ENCODE results near the gene RCC1.
"Not testable (repeated sequence)": the region's sequence is repeated elsewhere in the genome, so short reads cannot be mapped to it uniquely, and the experiment has no call there.

Gene RCC1

DNA sequence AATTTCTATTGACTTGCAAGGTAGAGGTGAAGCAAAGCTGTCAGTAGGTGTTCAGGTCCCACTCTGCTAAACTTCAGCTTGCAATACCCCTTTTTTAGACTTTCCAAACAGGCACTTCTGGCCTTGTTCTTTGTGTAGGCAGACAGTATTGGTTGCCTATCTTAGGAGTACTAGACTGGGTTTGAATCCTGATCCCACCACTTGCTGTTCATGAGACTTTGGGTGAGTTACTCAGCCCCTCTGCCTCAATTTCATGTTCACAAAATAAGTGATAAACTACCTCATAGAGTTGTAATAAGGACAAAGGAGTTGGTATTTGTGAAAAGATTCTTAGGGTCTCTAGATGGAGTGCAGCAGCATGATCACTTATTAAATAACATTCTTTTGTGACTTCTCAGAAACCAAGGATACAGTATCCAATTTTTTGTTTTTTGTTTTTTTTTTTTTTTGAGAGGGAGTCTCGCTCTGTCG is 5.2 kb downstream of the RCC1 start:
- no peak for DNase-seq (ENCODE audit: extremely low read depth in 1 of 2, low read depth in 1 of 2)

DNA sequence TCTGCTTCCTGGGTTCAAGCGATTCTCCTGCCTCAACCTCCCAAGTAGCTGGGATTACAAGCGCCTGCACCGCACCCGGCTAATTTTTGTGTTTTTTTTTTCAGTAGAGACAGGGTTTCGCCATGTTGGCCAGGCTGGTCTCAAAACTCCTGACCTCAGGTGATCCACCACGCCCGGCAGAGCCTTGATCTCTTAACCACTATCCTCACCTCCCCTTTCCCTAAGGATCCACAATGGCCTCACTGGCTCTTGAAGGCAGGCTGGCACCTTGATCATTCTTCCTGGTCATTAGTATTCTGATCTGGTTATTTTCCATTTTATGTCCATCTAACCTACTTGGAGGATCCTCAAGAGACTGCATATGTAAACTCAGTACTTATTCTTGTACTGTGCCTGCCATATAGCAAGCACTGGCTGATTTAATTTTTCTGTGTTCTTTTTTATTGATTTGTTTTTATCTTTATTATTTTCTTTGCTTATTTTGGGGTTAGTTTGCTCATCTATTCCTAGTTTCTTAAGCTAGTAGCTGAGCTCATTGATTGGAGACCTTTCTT is 6.3 kb downstream of the RCC1 start:
- DNase-seq (ENCODE audit: extremely low read depth in 1 of 2, low read depth in 1 of 2): no peak

DNA sequence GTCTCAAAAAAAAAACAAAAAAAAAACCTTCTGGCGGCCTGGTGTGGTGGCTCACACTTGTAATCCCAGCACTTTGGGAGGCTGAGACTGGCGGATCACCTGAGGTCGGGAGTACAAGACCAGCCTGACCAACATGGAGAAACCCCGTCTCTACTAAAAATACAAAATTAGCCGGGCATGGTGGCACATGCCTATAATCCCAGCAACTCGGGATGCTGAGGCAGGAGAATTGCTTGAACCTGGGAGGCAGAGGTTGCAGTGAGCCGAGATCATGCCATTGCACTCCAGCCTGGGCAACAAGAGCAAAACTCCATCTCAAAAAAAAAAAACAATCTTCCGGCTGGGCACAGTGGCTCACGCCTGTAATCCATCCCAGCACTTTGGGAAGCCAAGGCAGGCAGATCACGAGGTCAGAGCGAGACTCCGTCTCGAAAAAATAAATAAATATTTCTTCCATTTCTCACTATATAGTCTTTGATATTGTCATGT is 8.6 kb downstream of the RCC1 start:
- not testable (repeated sequence) for DNase-seq (ENCODE audit: extremely low read depth in 1 of 2, low read depth in 1 of 2)

DNA sequence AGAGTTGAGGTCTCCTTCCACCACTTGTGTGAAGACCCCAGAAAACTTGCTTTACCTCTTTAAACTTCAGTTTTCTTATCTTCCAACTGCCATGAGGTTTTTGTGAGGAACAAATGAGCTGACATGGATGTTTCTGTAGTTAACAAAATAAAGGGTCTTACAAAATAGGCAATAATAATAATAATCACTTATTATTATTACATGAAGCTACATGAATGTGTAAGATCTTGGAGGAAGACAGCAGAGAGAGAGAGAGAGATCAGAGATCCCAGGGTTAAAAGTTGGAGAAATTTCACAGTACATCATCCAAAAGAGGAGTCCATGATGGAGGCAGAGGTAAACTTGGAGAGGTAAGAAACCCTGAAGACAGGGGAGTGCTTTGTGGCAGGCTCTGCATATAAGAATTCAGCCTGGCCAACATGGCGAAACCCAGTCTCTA is 10.7 kb downstream of the RCC1 start:
- DNase-seq (ENCODE audit: extremely low read depth in 1 of 2, low read depth in 1 of 2): no peak

DNA sequence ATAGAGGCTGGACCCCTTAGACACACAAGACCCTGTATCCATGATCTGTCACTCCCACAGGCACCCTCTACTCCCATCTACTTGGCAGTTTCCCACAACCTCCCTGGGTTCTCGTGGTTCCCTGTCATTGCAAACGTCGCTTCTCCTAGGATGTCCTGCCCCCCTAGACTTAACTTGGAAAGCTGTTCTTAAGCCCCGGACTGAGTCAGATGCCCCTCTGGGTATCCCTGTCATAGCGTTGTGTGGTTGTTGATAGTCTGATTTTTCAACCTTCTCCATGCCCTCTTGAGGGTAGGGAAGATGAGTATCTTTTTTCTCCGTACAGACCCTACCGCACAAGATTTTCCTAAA is 11.8 kb downstream of the RCC1 start:
- DNase-seq (ENCODE audit: extremely low read depth in 1 of 2, low read depth in 1 of 2): no peak

DNA sequence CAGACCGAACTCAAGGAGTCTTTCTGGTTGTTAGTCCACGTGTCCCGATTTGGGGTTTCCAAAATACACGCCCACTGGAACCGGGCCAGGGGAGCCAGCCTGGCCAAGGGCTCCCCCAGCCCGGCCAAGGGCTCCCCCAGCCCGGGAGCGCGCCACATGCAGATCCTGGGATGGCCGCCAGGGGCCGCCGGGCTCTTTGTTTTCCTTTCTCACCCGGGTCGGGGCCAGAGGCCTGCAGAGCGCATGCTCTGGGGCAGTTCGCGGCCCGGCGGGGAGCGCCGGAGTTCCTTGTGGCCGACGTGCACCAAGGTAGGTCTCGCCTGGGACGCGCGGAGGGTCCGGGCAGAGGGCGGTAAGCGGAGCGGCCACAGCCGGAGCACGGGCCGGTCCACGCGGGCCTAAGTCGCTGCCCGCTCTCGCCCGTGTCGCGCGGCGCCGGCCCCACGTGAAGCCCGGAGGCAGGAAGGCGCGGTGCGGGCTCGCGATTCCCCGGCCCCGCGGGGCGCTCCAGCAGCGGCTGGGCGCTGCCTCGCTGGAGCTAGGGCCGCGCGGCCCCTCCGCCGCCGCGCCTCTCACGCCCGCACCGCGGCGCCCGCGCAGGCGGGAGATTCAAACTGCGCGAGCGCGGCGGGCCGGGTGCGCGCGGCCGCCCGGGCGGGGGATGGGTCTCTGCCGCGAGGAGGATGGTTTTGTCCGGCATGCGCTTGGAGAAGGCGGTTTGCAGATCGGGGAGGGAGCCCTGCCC is 12.3 kb downstream of the RCC1 start:
- peak; percentile 82 to 85 for DNase-seq (ENCODE audit: extremely low read depth in 1 of 2, low read depth in 1 of 2)

DNA sequence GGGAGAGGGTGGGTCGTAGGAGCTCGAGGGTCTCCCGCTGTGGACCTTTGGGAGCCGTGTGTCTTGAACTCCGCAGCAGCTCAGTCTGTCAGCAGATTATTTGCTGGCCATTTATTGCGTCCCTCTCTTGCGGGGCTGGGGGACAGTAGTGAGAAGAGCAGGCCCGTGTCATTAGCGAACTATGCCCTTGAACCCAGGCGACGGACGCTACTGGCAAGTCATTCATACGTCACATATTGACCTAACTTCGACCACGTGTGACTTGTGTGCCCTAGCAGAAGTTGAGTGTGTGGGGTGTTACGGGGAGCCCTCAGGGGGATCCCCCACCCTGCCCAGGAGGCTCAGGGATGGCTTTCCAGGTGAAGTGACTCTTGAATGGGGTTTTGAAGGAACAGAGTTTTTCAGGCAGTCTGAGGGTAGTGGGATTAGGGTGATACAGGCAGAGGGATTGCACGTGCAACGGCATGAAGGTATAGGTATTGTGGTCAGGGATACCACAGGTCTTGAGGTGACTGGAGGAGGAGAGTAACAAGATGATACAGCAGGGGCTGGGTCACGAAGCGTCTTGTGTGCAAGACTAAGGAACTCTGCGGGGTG is 13.0 kb downstream of the RCC1 start:
- no peak for DNase-seq (ENCODE audit: extremely low read depth in 1 of 2, low read depth in 1 of 2)

DNA sequence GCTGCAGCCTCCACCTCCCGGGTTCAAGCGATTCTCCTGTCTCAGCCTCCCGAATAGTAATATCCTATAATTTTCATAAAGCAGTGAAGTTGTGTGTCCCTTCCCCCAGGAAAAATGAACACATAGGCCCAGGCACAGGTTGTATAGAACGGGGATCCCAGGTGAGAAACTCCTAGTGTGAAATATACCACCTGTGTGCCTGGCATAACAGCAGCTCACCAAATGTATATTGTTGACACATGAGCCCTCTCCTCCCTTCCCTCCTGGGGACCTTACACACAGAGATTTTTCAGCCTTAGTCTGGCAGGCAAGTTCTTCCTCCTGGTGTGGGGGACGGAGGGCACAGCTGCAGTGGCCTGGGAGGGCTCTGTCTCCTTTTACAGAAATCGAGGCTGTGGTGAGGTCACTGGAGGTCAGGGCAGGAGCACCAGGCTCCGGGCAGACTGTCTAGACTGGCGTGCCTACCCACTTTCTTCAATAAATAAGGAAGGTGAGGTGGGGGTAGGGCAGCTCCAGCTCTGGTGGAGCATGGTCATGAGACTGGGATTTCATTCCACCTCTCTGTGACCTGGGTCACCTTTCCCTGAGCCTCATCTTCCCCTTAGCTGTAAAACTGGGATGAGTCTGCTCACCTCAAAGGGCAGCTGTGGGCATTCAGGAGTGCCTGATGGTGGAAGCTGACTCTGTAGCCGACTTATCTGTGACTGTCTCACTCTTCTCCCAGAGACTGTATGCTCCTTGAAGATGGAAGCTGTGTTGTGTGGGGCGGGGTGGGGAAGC is 14.3 kb downstream of the RCC1 start:
- DNase-seq (ENCODE audit: extremely low read depth in 1 of 2, low read depth in 1 of 2): no peak

DNA sequence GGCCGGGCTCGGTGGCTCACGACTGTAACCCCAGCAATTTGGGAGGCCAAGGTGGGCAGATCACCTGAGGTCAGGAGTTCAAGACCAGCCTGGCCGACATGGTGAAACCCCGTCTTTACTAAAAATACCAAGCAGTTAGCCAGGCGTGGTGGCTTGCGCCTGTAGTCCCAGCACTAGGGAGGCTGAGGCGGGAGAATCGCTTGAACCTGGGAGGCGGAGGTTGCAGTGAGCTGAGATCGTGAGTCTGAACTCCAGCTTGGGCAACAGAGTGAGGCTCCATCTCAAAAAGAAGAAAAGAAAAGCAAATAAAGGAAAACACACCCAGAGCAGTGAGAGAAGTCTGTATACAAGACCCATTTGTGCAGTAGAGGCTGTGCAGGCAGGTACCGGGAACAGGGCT is 15.0 kb downstream of the RCC1 start:
- not testable (repeated sequence) for DNase-seq (ENCODE audit: extremely low read depth in 1 of 2, low read depth in 1 of 2)

DNA sequence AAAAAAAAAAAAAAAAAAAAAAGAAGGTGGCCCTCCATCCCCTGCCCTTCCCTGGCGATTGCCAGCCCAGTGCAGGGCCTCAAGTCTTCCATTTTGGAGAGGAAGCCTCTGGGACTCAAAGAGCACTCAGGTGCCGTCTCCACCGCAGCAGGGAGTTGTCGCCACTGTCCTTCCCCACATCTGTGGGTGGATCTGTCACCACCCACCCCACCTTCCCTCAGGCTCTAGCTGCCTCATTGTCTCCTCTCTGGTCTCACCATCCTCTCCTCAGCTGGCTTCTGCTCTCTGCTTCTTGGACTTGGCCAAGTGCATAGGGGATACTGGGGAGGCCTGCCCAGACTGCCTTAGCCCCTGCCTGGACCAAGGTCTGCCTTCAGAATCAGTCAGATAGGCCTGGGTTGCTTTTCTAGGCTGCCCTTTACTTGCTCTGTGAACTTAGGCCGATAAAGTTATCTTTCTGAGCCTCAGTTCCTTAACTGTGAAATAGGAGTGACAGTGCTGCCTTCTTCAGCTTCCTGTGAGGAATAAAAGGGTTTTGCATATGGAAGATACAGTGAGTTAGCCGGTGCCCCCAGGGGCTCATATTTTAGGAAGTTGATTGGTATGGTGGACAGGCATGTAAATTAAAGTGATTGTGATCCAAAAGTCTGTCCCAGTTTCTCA is 15.8 kb downstream of the RCC1 start:
- no peak for DNase-seq (ENCODE audit: extremely low read depth in 1 of 2, low read depth in 1 of 2)

DNA sequence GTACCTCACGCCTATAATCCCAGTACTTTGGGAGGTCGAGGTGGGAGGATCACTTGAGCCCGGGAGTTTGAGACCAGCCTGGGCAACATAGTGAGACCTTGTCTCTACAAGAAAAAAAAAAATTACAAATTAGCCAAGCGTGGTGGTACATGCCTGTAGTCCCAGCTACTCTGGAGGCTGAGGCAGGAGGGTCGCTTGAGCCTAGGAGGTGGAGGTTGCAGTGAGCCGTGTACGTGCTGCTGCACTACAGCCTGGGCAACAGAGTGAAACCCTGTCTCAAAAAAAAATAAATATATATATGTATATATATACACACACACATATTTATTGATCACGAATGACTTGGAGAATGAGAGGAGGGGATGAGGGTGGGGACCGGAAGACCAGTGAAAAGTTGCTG is 16.7 kb downstream of the RCC1 start:
- not testable (repeated sequence) for DNase-seq (ENCODE audit: extremely low read depth in 1 of 2, low read depth in 1 of 2)

DNA sequence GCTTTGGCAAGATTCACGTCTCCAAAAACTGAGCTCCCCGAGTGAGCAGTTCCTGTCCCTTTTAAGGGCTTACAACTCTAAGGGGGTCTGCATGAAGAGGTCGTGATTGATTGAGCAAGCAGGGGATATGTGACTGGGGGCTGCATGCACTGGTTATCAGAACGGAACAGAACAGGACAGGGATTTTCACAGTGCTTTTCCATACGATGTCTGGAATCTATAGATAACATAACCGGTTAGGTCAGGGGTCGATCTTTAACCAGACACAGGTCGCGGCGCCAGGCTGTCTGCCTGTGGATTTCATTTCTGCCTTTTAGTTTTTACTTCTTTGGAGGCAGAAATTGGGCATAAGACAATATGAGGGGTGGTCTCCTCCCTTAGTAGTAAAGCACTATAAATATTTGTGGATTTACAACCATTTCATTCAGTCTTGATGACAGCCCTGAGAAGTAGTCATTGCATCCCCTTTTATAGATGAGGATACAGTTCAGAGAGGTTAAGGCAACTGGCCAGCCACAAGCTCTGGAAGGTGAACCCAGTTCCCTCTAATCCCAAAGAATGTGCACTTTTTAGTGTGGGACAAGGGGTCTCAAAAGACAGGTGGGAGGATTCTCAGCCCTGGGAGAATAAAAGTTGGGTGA is 19.3 kb downstream of the RCC1 start:
- DNase-seq (ENCODE audit: extremely low read depth in 1 of 2, low read depth in 1 of 2): not testable (repeated sequence)

DNA sequence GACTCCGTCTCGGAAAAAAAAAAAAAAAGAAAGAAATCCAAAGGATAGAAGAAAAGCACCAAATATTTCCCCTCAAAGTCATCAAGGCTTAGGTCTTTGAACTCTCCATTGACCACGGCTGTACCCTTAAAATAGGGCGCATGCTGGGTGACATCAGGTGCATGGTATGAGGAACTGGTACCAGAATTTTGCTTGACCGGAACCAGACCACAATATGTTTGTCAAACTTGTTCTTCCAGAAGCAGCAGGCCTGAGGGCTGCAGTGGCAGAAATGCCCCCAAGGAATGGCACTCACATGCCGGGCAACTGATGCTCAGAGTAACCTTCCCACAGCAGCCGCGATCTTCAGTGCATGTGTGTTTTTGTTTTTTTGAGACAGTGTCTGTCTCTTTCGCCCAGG is 21.0 kb downstream of the RCC1 start:
- no peak for DNase-seq (ENCODE audit: extremely low read depth in 1 of 2, low read depth in 1 of 2)

DNA sequence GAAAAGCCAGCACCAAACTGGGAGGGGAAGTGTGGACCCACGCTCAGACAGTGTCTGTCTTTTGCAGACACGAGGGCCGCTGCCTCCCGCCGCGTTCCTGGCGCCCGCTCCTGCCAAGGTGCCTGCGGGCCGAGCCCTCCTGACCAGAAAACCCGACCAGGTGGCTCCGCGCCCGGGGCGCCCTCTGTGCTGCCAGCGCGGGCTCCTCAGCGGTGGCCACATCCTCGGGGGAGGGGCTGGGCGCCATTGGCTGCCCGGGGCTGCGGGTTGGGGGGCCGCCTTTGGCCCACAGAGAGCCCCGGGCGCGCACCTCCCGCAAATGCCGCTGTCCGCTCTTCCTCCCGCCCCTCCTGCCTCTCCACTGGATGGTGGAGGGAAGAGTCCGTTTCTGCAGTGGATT is 24.6 kb downstream of the RCC1 start:
- DNase-seq (ENCODE audit: extremely low read depth in 1 of 2, low read depth in 1 of 2): no peak

DNA sequence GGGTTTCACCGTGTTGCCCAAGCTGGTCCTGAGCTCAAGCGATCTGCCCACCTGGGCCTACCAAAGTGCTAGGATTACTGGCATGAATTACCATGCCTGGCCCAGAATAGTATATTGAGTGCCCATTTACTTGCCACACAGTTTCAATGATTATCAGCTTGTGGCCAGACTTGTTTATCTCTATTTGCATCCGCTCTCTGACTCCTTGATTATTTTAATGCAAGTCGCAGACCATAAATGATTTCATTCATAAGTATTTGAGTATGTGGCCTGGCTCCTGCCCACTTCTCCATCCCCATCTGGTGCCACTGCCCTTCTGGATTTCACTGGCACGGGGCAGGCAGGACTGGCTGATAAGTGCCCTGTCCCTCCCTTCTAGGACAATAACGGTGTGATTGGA is 28.8 kb downstream of the RCC1 start:
- DNase-seq (ENCODE audit: extremely low read depth in 1 of 2, low read depth in 1 of 2): no peak

DNA sequence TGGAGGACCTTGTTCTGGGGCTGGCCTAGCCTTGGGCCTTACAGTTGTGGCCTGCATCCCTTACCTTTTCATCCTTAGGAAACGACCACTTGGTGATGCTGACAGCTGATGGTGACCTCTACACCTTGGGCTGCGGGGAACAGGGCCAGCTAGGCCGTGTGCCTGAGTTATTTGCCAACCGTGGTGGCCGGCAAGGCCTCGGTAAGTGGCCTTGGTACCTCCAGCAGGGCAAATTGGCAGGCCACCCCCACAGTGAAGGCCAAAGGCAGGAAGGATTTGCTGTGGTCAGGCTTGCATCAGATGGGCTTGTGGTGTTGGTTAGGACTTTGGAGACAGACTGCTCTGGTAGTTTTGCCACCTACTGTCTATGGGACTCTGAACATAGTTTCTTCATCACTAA is 29.3 kb downstream of the RCC1 start:
- DNase-seq (ENCODE audit: extremely low read depth in 1 of 2, low read depth in 1 of 2): no peak

DNA sequence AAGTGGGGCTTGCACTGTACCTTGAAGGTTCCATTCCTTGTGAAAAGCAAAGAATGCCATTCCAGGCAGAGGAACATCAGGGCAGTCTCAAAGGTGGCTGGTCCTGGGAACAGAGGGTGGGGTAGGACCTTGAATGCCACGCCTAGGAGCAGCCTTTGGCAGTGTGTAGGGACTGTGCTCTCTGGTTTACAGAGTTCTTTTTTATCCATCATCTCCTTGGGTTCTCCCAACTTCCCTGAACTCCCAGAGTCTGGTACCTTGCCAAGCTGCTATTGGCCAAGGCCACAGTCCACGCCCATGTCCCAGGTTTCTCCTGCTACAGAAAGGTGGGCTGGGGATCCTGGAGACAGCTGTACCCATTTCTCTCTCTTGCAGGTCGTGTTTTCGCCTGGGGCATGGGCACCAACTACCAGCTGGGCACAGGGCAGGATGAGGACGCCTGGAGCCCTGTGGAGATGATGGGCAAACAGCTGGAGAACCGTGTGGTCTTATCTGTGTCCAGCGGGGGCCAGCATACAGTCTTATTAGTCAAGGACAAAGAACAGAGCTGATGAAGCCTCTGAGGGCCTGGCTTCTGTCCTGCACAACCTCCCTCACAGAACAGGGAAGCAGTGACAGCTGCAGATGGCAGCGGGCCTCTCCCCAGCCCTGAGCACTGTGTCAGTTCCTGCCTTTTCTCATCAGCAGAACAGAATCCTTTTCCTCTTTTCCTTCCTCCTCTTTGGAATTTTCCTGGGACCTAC is 31.8 kb downstream of the RCC1 start:
- no peak for DNase-seq (ENCODE audit: extremely low read depth in 1 of 2, low read depth in 1 of 2)

DNA sequence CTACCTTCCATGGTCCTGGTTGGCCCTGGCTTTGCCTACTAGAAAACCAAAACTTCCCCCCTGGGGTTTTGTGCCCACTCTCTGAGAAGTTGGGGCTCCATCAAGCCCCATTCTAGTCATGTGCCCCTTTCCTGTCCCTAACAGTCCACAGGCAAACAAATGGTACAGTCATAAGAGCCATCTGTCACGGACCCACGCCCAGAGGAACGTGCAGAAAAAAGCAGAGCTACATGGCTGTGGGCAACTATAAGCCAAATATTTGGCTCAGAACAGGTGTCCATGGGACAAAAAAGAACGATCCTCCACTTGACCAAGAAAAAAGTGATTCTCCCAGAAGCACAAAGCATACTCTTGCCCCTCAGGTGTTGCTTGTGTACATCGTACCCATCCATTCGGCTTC is 32.4 kb downstream of the RCC1 start:
- DNase-seq (ENCODE audit: extremely low read depth in 1 of 2, low read depth in 1 of 2): no peak

DNA sequence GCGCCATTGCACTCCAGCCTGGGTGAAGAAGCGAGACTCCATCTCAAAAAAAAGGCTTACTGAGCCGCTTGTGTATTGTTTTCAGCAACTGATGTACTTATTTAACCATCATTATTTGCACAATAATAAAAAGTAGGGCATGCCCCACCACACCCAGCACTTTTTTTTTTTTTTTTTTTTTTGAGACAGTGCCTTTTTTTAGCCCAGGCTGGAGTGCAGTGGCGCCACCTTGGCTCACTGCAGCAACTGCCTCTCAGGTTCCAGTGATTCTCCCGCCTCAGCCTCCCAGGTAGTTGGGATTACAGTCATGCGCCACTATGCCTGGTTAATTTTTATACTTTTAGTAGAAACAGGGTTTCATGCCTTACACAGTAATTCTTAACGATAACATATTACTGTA is 34.8 kb downstream of the RCC1 start:
- DNase-seq (ENCODE audit: extremely low read depth in 1 of 2, low read depth in 1 of 2): no peak

Data from stimulated activated CD8-positive, alpha-beta memory T cell treated with anti-CD3 and anti-CD28 coated beads, Interleukin-7, amount 100 ng/mL, for 48 hours (primary cell).